A673 (cell line): ENCODE measurements around the gene NDRG3. TPM values are rescaled to one million over a fixed set of nuclear protein-coding genes. Genes with fewer than 3 reads are reported as not detected.
A peak's percentile ranks its signal among the peaks of the same experiment; 100 is the strongest.

Experiments used
- BruUV-seq: library from RNA; stranded (reverse); fragments of 400-500 nt; replicated peaks from 2 replicates; lab custom pipeline; 2021; lab: Mats Ljungman, UMichigan
- CTCF ChIA-PET: fragments of 300-600 bp; sonication (Branson Sonifier 250); formaldehyde crosslinking; loops from one replicate; lab custom pipeline; 2022; ENCODE audit warnings: antibody characterized with exemption; lab: Charles Lee
- POLR2A ChIA-PET: fragments of 300-600 bp; sonication (Branson Sonifier 250); formaldehyde crosslinking; loops from one replicate; lab custom pipeline; 2022; ENCODE audit warnings: antibody characterized with exemption; ENCODE audit not compliant: low non-redundant PET; lab: Charles Lee
- DNase-seq: peaks from one replicate; pipeline ENCODE4 v3.0.0-alpha.2; 2015; ENCODE audit warnings: low spot score
- H3K27ac ChIP-seq: fragments of 200-600 bp; sonication (generic); 2 replicates; pipeline ENCODE4 v1.5.1; 2016; ENCODE audit warnings: mixed run types, low read depth, mild to moderate bottlenecking, mixed read lengths, antibody characterized with exemption, low read length; ENCODE audit not compliant: poor library complexity, severe bottlenecking
- H3K27me3 ChIP-seq: fragments of 200-600 bp; sonication (generic); replicated peaks from 2 replicates; pipeline ENCODE4 v1.6.1; 2017; ENCODE audit warnings: mixed run types, low read depth, mild to moderate bottlenecking, mixed read lengths, antibody characterized with exemption, low read length; ENCODE audit not compliant: insufficient read depth, poor library complexity
- H3K36me3 ChIP-seq: fragments of 200-600 bp; sonication (generic); 2 replicates; pipeline ENCODE4 v1.6.1; 2016; ENCODE audit warnings: mixed run types, mild to moderate bottlenecking, mixed read lengths, antibody characterized with exemption, low read length; ENCODE audit not compliant: insufficient read depth, poor library complexity, severe bottlenecking
- H3K4me1 ChIP-seq: fragments of 200-600 bp; sonication (generic); 2 replicates; pipeline ENCODE4 v1.6.1; 2017; ENCODE audit warnings: mixed run types, mild to moderate bottlenecking, mixed read lengths, antibody characterized with exemption, low read length; ENCODE audit not compliant: insufficient read depth, poor library complexity, severe bottlenecking
- H3K4me3 ChIP-seq: fragments of 200-600 bp; sonication (generic); 2 replicates; pipeline ENCODE4 v1.5.1; 2016; ENCODE audit warnings: low read depth, mixed run types, mild to moderate bottlenecking, mixed read lengths, low read length; ENCODE audit not compliant: poor library complexity, severe bottlenecking
- H3K9me3 ChIP-seq: fragments of 200-600 bp; sonication (generic); 2 replicates; pipeline ENCODE4 v1.6.1; 2016; ENCODE audit warnings: mixed run types, low read depth, mild to moderate bottlenecking, mixed read lengths, antibody characterized with exemption, low read length; ENCODE audit not compliant: poor library complexity, severe bottlenecking
- CTCF ChIP-seq: fragments of 300-800, 200-600 bp; sonication (generic); conservative IDR thresholded peaks from 2 replicates; pipeline ENCODE4 v1.5.1; 2017; ENCODE audit warnings: low read depth, mild to moderate bottlenecking, antibody characterized with exemption, low read length, moderate library complexity, mixed read lengths
- EZH2 ChIP-seq: fragments of 200-600 bp; sonication (generic); IDR thresholded peaks from 2 replicates; pipeline ENCODE4 v1.6.1; 2017; ENCODE audit warnings: borderline replicate concordance, low read depth, mild to moderate bottlenecking, mixed read lengths, antibody characterized with exemption, low read length; ENCODE audit not compliant: poor library complexity, severe bottlenecking
- intact Hi-C: fragments of 100-400 bp; cut with micrococcal nuclease; formaldehyde crosslinking; loops from one replicate; pipeline ENCODE4 v1.10.0; 2022; ENCODE audit not compliant: unreplicated experiment
- total RNA-seq: library from RNA; stranded (reverse); gene quantifications from 2 replicates; pipeline ENCODE4 v1.2.3, GENCODE V29; 2021

Gene NDRG3
- total RNA-seq, 1 experiment from 2014 or later, result 17.6 TPM

- Histone ChIP-seq H3K27ac (no peak overlapping the region), H3K27me3 (no peaks in the 10 kb centered on the region), H3K4me1 (no peaks in the 10 kb centered on the region), H3K36me3 (peaks cover 74% of the 10 kb centered on the region), H3K4me3 (no peak overlapping the region), H3K9me3 (no peaks in the 10 kb centered on the region)
- CTCF ChIA-PET, result interaction anchor here (0.7 to 1.3 kb wide), 5 partner anchors 22 to 142 kb away, joined by 3 to 4 read pairs (median 3); a partner anchor contains a TSS
- POLR2A ChIA-PET, result interaction anchor here (0.6 kb wide), 1 partner anchor 173 kb away, joined by 4 read pairs; no protein-coding TSS in a partner anchor
- TF ChIP-seq CTCF, result peak; percentile 69
- no peak for TF ChIP-seq EZH2
- no TSS peak for BruUV-seq
- intact Hi-C loops, result no loop called here
- peak; percentile 63 for DNase-seq
Observed at GRCh38 chr20:36754656-36755222, 8.8 kb upstream of the NDRG3 start.

GRCh38 chr20:36752582-36752981, 6.7 kb upstream of the NDRG3 start:
- intact Hi-C loops, result no loop called here
- DNase-seq, result no peak
- CTCF ChIA-PET, result no interaction called here

GRCh38 chr20:36745234-36745926, 510 bp downstream of the NDRG3 start:
- peak; percentile 47 for DNase-seq
- TF ChIP-seq EZH2, result no peak
- TF ChIP-seq CTCF, result no peak
- H3K36me3 ChIP-seq, result peaks cover 7% of the 10 kb centered on the region
- ChIA-PET POLR2A (interaction anchor here (0.5 to 0.7 kb wide), 2 partner anchors 9 to 229 kb away, joined by 3 read pairs; no protein-coding TSS in a partner anchor), CTCF (interaction anchor here (0.6 to 1.2 kb wide), 2 partner anchors 63 to 99 kb away, joined by 4 to 7 read pairs; no protein-coding TSS in a partner anchor)
- H3K4me1 ChIP-seq, result peaks cover 11% of the 10 kb centered on the region
- H3K27me3 ChIP-seq, result no peaks in the 10 kb centered on the region
- H3K27ac ChIP-seq, result no peak overlapping the region
- BruUV-seq, result no TSS peak
- H3K9me3 ChIP-seq, result no peaks in the 10 kb centered on the region
- peak overlapping the region; percentile 71 for H3K4me3 ChIP-seq
- intact Hi-C loops, result no loop called here

More at GRCh38 chr20:36752582-36752981, 6.7 kb upstream of the NDRG3 start:
- no peak overlapping the region for H3K27ac ChIP-seq
- no peak overlapping the region for H3K4me3 ChIP-seq
- no TSS peak for BruUV-seq
- POLR2A ChIA-PET, result no interaction called here
- no peaks in the 10 kb centered on the region for H3K4me1 ChIP-seq
- H3K9me3 ChIP-seq, result no peaks in the 10 kb centered on the region
- H3K27me3 ChIP-seq, result no peaks in the 10 kb centered on the region
- TF ChIP-seq CTCF, result no peak
- TF ChIP-seq EZH2, result no peak
- peaks cover 65% of the 10 kb centered on the region for H3K36me3 ChIP-seq
